CD14-positive monocyte (primary cell): ENCODE data around the gene MAP1LC3B2. TPM values are rescaled to one million over a fixed set of nuclear protein-coding genes. Genes with fewer than 3 reads are reported as not detected.
A peak's percentile ranks its signal among the peaks of the same experiment; 100 is the strongest.

Experiments used
- DNase-seq, 3 donors: peaks; one replicate each; pipeline ENCODE4 v3.0.0-alpha.2; 2011 to 2022
- H2AFZ ChIP-seq: 2 replicates; pipeline ENCODE4 v1.6.0; 2012; ENCODE audit warnings: mild to moderate bottlenecking, low read depth, low read length, inconsistent platforms; ENCODE audit not compliant: insufficient read depth, poor library complexity, severe bottlenecking
- H3K27ac ChIP-seq, 2 donors: 1 replicate in 1 of 2; 2 replicates in 1 of 2; pipeline ENCODE4 v1.5.1; 2012 to 2013; ENCODE audit warnings: low read length in 2 of 2, control low read depth in 1 of 2, inconsistent platforms in 1 of 2, low read depth in 1 of 2, mild to moderate bottlenecking in 1 of 2
- H3K27me3 ChIP-seq, 2 donors: one replicate each; pipeline versions ENCODE4 v1.6.0 to v1.6.1; 2011 to 2013; ENCODE audit warnings: low read length in 2 of 2; ENCODE audit not compliant: control insufficient read depth in 2 of 2, insufficient read depth in 2 of 2
- H3K36me3 ChIP-seq, 2 donors: replicated peaks in 1 of 2; 1 replicate in 1 of 2; 2 replicates in 1 of 2; pipeline versions ENCODE4 v1.5.1 to v1.6.1; 2012 to 2013; ENCODE audit warnings: low read length in 2 of 2, control low read depth in 1 of 2, inconsistent platforms in 1 of 2, mild to moderate bottlenecking in 1 of 2; ENCODE audit not compliant: insufficient read depth in 2 of 2, control insufficient read depth in 1 of 2
- H3K4me1 ChIP-seq, 2 donors: 1 replicate in 1 of 2; 2 replicates in 1 of 2; pipeline versions ENCODE4 v1.5.1 to v1.6.1; 2012 to 2013; ENCODE audit warnings: low read length in 2 of 2, control low read depth in 1 of 2, inconsistent platforms in 1 of 2, mild to moderate bottlenecking in 1 of 2, moderate library complexity in 1 of 2; ENCODE audit not compliant: insufficient read depth in 2 of 2, control insufficient read depth in 1 of 2
- H3K4me2 ChIP-seq: replicated peaks from 2 replicates; pipeline ENCODE3; 2012; ENCODE audit warnings: low read length, moderate library complexity, mild to moderate bottlenecking; ENCODE audit not compliant: poor library complexity, severe bottlenecking; ENCODE audit errors: extremely low read depth
- H3K4me3 ChIP-seq, 3 experiments: fragments of 200-600 bp in 1 of 3; sonication (generic) in 1 of 3; replicated peaks in 1 of 3; 1 replicate in 2 of 3; 2 replicates in 1 of 3; pipeline ENCODE4 v1.5.1; 2011 to 2013; ENCODE audit warnings: low read length in 3 of 3, mild to moderate bottlenecking in 3 of 3, control low read depth in 2 of 3, low read depth in 2 of 3, inconsistent platforms in 1 of 3, moderate library complexity in 1 of 3
- H3K79me2 ChIP-seq: 2 replicates; pipeline ENCODE4 v1.6.0; 2012; ENCODE audit warnings: mild to moderate bottlenecking, control low read depth, inconsistent platforms, low read length, moderate library complexity; ENCODE audit not compliant: insufficient read depth
- H3K9ac ChIP-seq: 2 replicates; pipeline ENCODE4 v1.6.0; 2017; ENCODE audit warnings: low read length, mild to moderate bottlenecking; ENCODE audit not compliant: insufficient read depth, poor library complexity, severe bottlenecking
- H3K9me3 ChIP-seq, 2 donors: replicated peaks in 1 of 2; 1 replicate in 1 of 2; 2 replicates in 1 of 2; pipeline versions ENCODE4 v1.5.1 to v1.6.1; 2012 to 2013; ENCODE audit warnings: low read length in 2 of 2, control low read depth in 1 of 2; ENCODE audit not compliant: control insufficient read depth in 1 of 2, insufficient read depth in 1 of 2
- H4K20me1 ChIP-seq: 2 replicates; pipeline ENCODE4 v1.6.0; 2012; ENCODE audit warnings: mild to moderate bottlenecking, low read length, control low read depth, moderate library complexity; ENCODE audit not compliant: insufficient read depth
- H3K27ac Mint-ChIP-seq, 7 donors: one replicate each; pipeline ENCODE4 v1.8.0; 2020; ENCODE audit warnings: mild to moderate bottlenecking in 7 of 7, mixed read lengths in 7 of 7, moderate library complexity in 6 of 7, inconsistent platforms in 2 of 7
- H3K27me3 Mint-ChIP-seq, 3 donors: one replicate each; pipeline ENCODE4 v1.8.0; 2021 to 2022; ENCODE audit warnings: low read depth in 3 of 3, mild to moderate bottlenecking in 3 of 3, mixed read lengths in 3 of 3, moderate library complexity in 3 of 3, inconsistent platforms in 1 of 3
- H3K36me3 Mint-ChIP-seq, 2 donors: one replicate each; pipeline ENCODE4 v1.8.0; 2020; ENCODE audit warnings: mixed read lengths in 2 of 2, inconsistent platforms in 1 of 2, mild to moderate bottlenecking in 1 of 2
- H3K4me1 Mint-ChIP-seq: one replicate; pipeline ENCODE4 v1.8.0; 2020; ENCODE audit warnings: mild to moderate bottlenecking, mixed read lengths
- H3K4me3 Mint-ChIP-seq, 2 donors: one replicate each; pipeline ENCODE4 v1.8.0; 2020; ENCODE audit warnings: mild to moderate bottlenecking in 2 of 2, mixed read lengths in 2 of 2, moderate library complexity in 1 of 2
- H3K9me3 Mint-ChIP-seq, 7 donors: one replicate each; pipeline ENCODE4 v1.8.0; 2020 to 2022; ENCODE audit warnings: mixed read lengths in 7 of 7, mild to moderate bottlenecking in 6 of 7, moderate library complexity in 6 of 7, inconsistent platforms in 2 of 7
- CTCF ChIP-seq: fragments of 200-600 bp; IDR thresholded peaks from one replicate; pipeline ENCODE4 v1.8.0; 2022; ENCODE audit warnings: antibody characterized with exemption, mild to moderate bottlenecking
- WGBS: methylation state at CpG from one replicate; pipeline ENCODE4 v1.1.5; 2013; ENCODE audit warnings: missing lambda C conversion rate; ENCODE audit not compliant: insufficient coverage; 5-methylcytosine and 5-hydroxymethylcytosine counted together
- intact Hi-C, 2 donors: fragments of 100-400 bp; cut with micrococcal nuclease; formaldehyde crosslinking; loops; one replicate each; pipeline versions ENCODE4 v1.15.0 to v1.15.1; 2023
- polyA plus RNA-seq, 3 donors: library from polyadenylated mRNA; depleted of rRNA in 1 of 3; unstranded in 2 of 3; stranded (reverse) in 1 of 3; fragments of 300-500 nt in 2 of 3; fragments of >200 nt in 1 of 3; fragmentation: Illumina TruSeq in 2 of 3; gene quantifications; 1 replicate in 2 of 3; 2 replicates in 1 of 3; pipeline ENCODE4 v1.2.3, GENCODE V29; 2012 to 2021

MAP1LC3B2 gene
- polyA plus RNA-seq, 3 donors, result 2.6 to 12.9 (median 6.4) TPM

- Mint-ChIP-seq H3K27me3 (peaks cover 2 to 8% (median 4%) of the 10 kb centered on the region in 3 donors), H3K27ac (peak overlapping the region; percentile 74 to 94 (median 91)), H3K9me3 (no peaks in the 10 kb centered on the region), H3K4me3 (peak overlapping the region; percentile 90 to 93), H3K36me3 (peaks cover 0 to 1% of the 10 kb centered on the region in 2 donors), H3K4me1 (peaks cover 48% of the 10 kb centered on the region)
- H2AFZ ChIP-seq, result peak overlapping the region; percentile 73
- H3K27me3 ChIP-seq, result no peaks in the 10 kb centered on the region
- no peaks in the 10 kb centered on the region for H3K36me3 ChIP-seq
- peak overlapping the region; percentile 52 to 86 for H3K27ac ChIP-seq
- peaks cover 37 to 42% of the 10 kb centered on the region in 2 donors for H3K4me1 ChIP-seq
- H3K9ac ChIP-seq, result peak overlapping the region; percentile 72
- no peak for TF ChIP-seq CTCF
- H3K9me3 ChIP-seq, result no peaks in the 10 kb centered on the region
- H3K4me2 ChIP-seq, result peak overlapping the region; percentile 83
- intact Hi-C loops, result no loop called here
- WGBS, result 0% methylated on average over 11 of the region's 32 CpGs
- no peaks in the 10 kb centered on the region for H4K20me1 ChIP-seq
- H3K4me3 ChIP-seq, result peak overlapping the region; percentile 69 to 87 (median 86)
- H3K79me2 ChIP-seq, result no peaks in the 10 kb centered on the region
- peak; percentile 47 to 65 (median 61) for DNase-seq
Measured at GRCh38 chr12:116533343-116534251, 25.6 kb upstream of the MAP1LC3B2 start.

- TF ChIP-seq CTCF, result no peak
- intact Hi-C loops, result no loop called here
Measured at GRCh38 chr12:116534311-116535121, 24.7 kb upstream of the MAP1LC3B2 start.

More at GRCh38 chr12:116534311-116535121, 24.7 kb upstream of the MAP1LC3B2 start:
- Mint-ChIP-seq H3K27ac (peak overlapping the region in 5 of 7 donors; percentile 0 to 91 (median 86)), H3K9me3 (no peaks in the 10 kb centered on the region), H3K4me3 (peak overlapping the region; percentile 90 to 93), H3K4me1 (peaks cover 57% of the 10 kb centered on the region), H3K36me3 (peaks cover 0 to 1% of the 10 kb centered on the region in 2 donors), H3K27me3 (peaks cover 0 to 8% (median 4%) of the 10 kb centered on the region in 3 donors)
- Histone ChIP-seq H2AFZ (peak overlapping the region; percentile 73), H3K9me3 (no peaks in the 10 kb centered on the region), H3K36me3 (no peaks in the 10 kb centered on the region), H3K79me2 (no peaks in the 10 kb centered on the region), H4K20me1 (no peaks in the 10 kb centered on the region), H3K9ac (peak overlapping the region; percentile 72), H3K4me1 (peaks cover 46 to 51% of the 10 kb centered on the region in 2 donors), H3K4me3 (peak overlapping the region; percentile 69 to 87 (median 86)), H3K27ac (peak overlapping the region in 1 of 2 donors; percentile 86), H3K27me3 (no peaks in the 10 kb centered on the region), H3K4me2 (peak overlapping the region; percentile 83)
- WGBS, result 49% methylated on average over 11 of the region's 30 CpGs
- no peak for DNase-seq
